Calu3 (cell line): Measurements from ENCODE around the gene TGFB1. TPM values are rescaled to one million over a fixed set of nuclear protein-coding genes. Genes with fewer than 3 reads are reported as not detected.

ENCODE experiments used
- Bru-seq: library from RNA; stranded (reverse); fragments of 400-500 nt; gene quantifications from one replicate; lab custom pipeline; 2021; lab: Mats Ljungman, UMichigan
- BruChase-seq, 2 experiments: library from RNA; stranded (reverse); fragments of 400-500 nt; gene quantifications; one replicate each; lab custom pipeline; 2021; lab: Mats Ljungman, UMichigan
- BruUV-seq: library from RNA; stranded (reverse); fragments of 400-500 nt; replicated peaks from 2 replicates; lab custom pipeline; 2021; lab: Mats Ljungman, UMichigan
- CTCF ChIA-PET: fragments of 300-600 bp; sonication (Branson Sonifier 250); formaldehyde crosslinking; loops from one replicate; lab custom pipeline; 2022; ENCODE audit warnings: antibody characterized with exemption; lab: Charles Lee
- DNase-seq: peaks from one replicate; pipeline ENCODE4 v3.0.0; 2022
- H3K27ac Mint-ChIP-seq: one replicate; pipeline ENCODE4 v1.8.0; 2022; ENCODE audit warnings: mixed read lengths; ENCODE audit not compliant: unreplicated experiment
- H3K27me3 Mint-ChIP-seq: one replicate; pipeline ENCODE4 v1.8.0; 2022; ENCODE audit warnings: mixed read lengths; ENCODE audit not compliant: unreplicated experiment
- H3K36me3 Mint-ChIP-seq: one replicate; pipeline ENCODE4 v1.8.0; 2022; ENCODE audit warnings: mild to moderate bottlenecking, moderate library complexity, mixed read lengths; ENCODE audit not compliant: insufficient read depth, unreplicated experiment
- H3K4me1 Mint-ChIP-seq: one replicate; pipeline ENCODE4 v1.8.0; 2022; ENCODE audit warnings: mild to moderate bottlenecking, low read depth, mixed read lengths; ENCODE audit not compliant: unreplicated experiment
- H3K4me3 Mint-ChIP-seq: one replicate; pipeline ENCODE4 v1.8.0; 2022; ENCODE audit warnings: mild to moderate bottlenecking, low read depth, moderate library complexity, mixed read lengths; ENCODE audit not compliant: unreplicated experiment
- H3K9me3 Mint-ChIP-seq: one replicate; pipeline ENCODE4 v1.8.0; 2022; ENCODE audit warnings: low read depth, mixed read lengths; ENCODE audit not compliant: unreplicated experiment
- intact Hi-C: fragments of 100-400 bp; cut with micrococcal nuclease; formaldehyde crosslinking; loops from one replicate; pipeline ENCODE4 v1.10.0; 2022; ENCODE audit not compliant: unreplicated experiment
- long read RNA-seq: library from polyadenylated mRNA; stranded (forward); transcript quantifications from one replicate; pipeline ENCODE4 v2.0.0, GENCODE V29; 2022
- total RNA-seq: library from RNA; stranded (reverse); gene quantifications from 2 replicates; pipeline ENCODE4 v1.2.3, GENCODE V29; 2022
- TF ChIP-seq, protein P1 (sequence below): fragments of 200-600 bp; IDR thresholded peaks from one replicate; pipeline ENCODE4 v1.8.0; 2022; ENCODE audit warnings: antibody characterized with exemption; ENCODE audit not compliant: unreplicated experiment

TGFB1 gene
- total RNA-seq (39.2 and 42.0 TPM in 2 replicates), Bru-seq, nascent RNA (percentile 50 among the genes with signal in this experiment), BruChase-seq, experiment 1, labeled RNA remaining after a 6-hour chase (percentile 68 among the genes with signal in this experiment), BruChase-seq, experiment 2, labeled RNA remaining after a 2-hour chase (percentile 56 among the genes with signal in this experiment)
- long read RNA-seq, transcript TGFB1-201 (7 exons, 2,769 nt), result major isoform, 54 of 79 reads
- long read RNA-seq, partial matches to known transcripts, result 1 of 79 reads
- long read RNA-seq, other reads (novel, unspliced or antisense), result 24 of 79 reads

DNA sequence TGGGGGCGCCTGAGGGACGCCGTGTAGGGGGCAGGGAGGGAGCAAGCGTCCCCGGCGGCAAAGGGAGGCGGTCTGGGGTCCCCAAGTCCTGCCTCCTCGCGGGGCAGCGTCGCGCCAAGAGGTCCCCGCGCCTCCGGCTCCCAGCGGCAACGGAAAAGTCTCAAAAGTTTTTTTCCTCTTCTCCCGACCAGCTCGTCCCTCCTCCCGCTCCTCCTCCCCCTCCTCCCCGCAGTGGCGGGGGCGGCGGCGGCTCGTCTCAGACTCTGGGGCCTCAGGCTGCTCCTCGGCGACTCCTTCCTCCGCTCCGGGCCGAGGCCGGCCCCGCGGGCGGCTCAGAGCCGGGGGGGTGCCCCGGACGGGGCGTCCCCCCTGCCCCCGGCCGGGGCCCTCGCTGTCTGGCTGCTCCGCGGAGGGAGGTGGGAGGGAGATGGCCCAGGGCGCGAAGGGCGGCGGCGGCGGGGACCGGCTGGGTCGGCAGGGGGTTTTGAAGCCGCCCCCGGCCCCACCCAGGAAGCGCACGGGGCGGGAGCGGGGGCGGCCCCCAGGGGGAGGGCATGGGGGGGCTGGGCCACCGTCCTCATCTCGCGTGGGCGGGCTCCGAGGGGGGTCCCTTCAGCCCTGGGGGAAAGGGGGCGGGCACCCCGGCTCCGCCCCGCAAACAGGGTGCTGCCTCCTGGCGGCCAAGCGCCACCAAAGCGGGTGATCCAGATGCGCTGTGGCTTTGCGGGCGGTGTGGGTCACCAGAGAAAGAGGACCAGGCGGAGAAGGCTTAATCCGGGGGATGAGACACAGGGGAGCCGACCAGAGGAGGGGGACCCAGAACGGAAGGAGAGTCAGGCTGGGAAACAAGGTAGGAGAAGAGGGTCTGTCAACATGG is at the start of gene TGFB1:
Gene TGFB1, minus strand, starts transcription at position 457 of the 877 bp plus-strand sequence. CDS start 878 bp downstream, outside the sequence.
- no peaks in the 10 kb centered on the region for H3K9me3 Mint-ChIP-seq
- DNase-seq, result peak; percentile 92
- CTCF ChIA-PET, result interaction anchor here (0.6 to 3.4 kb wide), 9 partner anchors 9 to 86 kb away, joined by 3 to 23 read pairs (median 5); partner anchors contain the start of gene B9D2
- H3K4me3 Mint-ChIP-seq, result peak within 1 kb of the TSS; percentile 89
- H3K36me3 Mint-ChIP-seq, result peaks cover 42% of the 10 kb centered on the region
- intact Hi-C loops, result loop anchor here (10.0 kb wide), 1 partner anchor 81 kb away; the partner anchor contains the start of gene DMAC2
- TF ChIP-seq, protein P1, sequence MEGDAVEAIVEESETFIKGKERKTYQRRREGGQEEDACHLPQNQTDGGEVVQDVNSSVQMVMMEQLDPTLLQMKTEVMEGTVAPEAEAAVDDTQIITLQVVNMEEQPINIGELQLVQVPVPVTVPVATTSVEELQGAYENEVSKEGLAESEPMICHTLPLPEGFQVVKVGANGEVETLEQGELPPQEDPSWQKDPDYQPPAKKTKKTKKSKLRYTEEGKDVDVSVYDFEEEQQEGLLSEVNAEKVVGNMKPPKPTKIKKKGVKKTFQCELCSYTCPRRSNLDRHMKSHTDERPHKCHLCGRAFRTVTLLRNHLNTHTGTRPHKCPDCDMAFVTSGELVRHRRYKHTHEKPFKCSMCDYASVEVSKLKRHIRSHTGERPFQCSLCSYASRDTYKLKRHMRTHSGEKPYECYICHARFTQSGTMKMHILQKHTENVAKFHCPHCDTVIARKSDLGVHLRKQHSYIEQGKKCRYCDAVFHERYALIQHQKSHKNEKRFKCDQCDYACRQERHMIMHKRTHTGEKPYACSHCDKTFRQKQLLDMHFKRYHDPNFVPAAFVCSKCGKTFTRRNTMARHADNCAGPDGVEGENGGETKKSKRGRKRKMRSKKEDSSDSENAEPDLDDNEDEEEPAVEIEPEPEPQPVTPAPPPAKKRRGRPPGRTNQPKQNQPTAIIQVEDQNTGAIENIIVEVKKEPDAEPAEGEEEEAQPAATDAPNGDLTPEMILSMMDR, result peak; percentile 96
- H3K27me3 Mint-ChIP-seq, result no peaks in the 10 kb centered on the region
- peaks cover 21% of the 10 kb centered on the region for H3K4me1 Mint-ChIP-seq
- TSS peak; percentile 90 for BruUV-seq
- H3K27ac Mint-ChIP-seq, result peak within 1 kb of the TSS; percentile 55

DNA sequence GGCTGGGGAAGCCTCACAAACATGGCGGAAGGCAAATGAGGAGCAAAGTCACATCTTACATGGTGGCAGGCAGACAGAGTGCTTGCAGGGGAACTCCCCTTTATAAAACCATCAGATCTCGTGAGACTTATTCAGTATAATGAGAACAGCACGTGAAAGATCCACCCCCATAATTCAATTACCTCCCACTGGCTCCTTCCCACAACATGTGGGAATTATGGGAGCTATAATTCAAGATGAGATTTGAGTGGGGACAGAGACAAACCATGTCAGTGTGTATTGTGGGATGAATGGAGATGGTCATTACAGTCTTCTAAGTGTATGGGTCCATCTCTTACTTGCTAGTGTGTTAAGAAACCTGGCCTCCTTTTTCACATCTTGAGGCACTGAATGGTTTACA is 48.3 kb upstream of the TGFB1 start:
- TF ChIP-seq, protein P1, result no peak
- Mint-ChIP-seq H3K9me3 (no peaks in the 10 kb centered on the region), H3K27ac (no peak overlapping the region), H3K4me3 (no peak overlapping the region), H3K4me1 (peaks cover 21% of the 10 kb centered on the region), H3K27me3 (no peaks in the 10 kb centered on the region), H3K36me3 (peaks cover 15% of the 10 kb centered on the region)
- no TSS peak for BruUV-seq
- CTCF ChIA-PET, result no interaction called here
- DNase-seq, result no peak
- intact Hi-C loops, result no loop called here

DNA sequence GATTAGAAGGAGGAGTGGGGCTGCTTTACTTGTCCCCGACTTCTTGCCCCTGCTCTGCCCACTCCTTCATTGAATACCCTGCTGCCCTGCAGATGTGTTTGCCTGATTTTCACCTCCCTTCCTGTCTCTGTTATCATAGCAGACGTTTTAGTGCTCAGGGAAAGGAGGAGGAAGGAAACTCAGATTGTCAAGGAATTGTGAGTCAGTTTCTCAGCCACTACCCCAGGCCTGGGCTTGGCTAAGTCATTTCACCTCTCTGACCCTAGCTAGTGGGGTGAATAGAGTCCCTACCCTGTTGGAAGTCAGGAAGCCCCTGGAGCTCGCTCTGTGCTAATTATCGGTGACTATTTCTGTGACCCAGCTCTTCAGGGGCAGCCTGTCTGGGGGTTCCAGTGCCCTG is 47.8 kb upstream of the TGFB1 start:
- CTCF ChIA-PET, result no interaction called here
- H3K4me1 Mint-ChIP-seq, result peaks cover 21% of the 10 kb centered on the region
- DNase-seq, result no peak
- H3K4me3 Mint-ChIP-seq, result no peak overlapping the region
- intact Hi-C loops, result no loop called here
- peaks cover 20% of the 10 kb centered on the region for H3K36me3 Mint-ChIP-seq
- BruUV-seq, result no TSS peak
- no peaks in the 10 kb centered on the region for H3K9me3 Mint-ChIP-seq
- TF ChIP-seq, protein P1, result no peak
- H3K27me3 Mint-ChIP-seq, result no peaks in the 10 kb centered on the region
- H3K27ac Mint-ChIP-seq, result no peak overlapping the region

DNA sequence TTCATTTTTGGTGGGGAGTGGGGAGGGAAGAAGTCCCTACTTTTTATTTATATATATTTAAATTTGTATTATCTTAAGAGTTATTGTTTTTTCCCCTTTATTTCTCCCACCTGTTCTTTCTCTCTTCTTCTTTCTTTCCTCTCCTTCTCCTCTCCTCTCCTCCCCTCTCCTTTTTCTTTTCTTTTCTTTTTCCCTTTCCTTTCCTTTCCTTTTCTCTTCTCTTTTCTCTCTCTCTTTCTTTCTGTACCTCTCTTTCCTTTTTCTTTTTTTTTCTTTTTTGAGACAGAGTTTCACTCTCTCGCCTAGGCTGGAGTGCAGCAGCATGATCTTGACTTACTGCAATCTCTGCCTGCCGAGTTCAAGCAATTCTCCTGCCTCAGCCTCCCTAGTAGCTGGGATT is 45.8 kb upstream of the TGFB1 start:
- no peaks in the 10 kb centered on the region for H3K9me3 Mint-ChIP-seq
- intact Hi-C loops, result no loop called here
- TF ChIP-seq, protein P1, result no peak
- DNase-seq, result no peak
- CTCF ChIA-PET, result interaction anchor here (0.6 kb wide), 1 partner anchor 93 kb away, joined by 4 read pairs; no protein-coding TSS in a partner anchor
- H3K4me3 Mint-ChIP-seq, result peak overlapping the region; percentile 99
- no peaks in the 10 kb centered on the region for H3K27me3 Mint-ChIP-seq
- peaks cover 34% of the 10 kb centered on the region for H3K4me1 Mint-ChIP-seq
- no TSS peak for BruUV-seq
- H3K27ac Mint-ChIP-seq, result no peak overlapping the region
- peaks cover 23% of the 10 kb centered on the region for H3K36me3 Mint-ChIP-seq
